ENCODE results near the gene LRRC66.

- TF ChIP-seq, protein P1, sequence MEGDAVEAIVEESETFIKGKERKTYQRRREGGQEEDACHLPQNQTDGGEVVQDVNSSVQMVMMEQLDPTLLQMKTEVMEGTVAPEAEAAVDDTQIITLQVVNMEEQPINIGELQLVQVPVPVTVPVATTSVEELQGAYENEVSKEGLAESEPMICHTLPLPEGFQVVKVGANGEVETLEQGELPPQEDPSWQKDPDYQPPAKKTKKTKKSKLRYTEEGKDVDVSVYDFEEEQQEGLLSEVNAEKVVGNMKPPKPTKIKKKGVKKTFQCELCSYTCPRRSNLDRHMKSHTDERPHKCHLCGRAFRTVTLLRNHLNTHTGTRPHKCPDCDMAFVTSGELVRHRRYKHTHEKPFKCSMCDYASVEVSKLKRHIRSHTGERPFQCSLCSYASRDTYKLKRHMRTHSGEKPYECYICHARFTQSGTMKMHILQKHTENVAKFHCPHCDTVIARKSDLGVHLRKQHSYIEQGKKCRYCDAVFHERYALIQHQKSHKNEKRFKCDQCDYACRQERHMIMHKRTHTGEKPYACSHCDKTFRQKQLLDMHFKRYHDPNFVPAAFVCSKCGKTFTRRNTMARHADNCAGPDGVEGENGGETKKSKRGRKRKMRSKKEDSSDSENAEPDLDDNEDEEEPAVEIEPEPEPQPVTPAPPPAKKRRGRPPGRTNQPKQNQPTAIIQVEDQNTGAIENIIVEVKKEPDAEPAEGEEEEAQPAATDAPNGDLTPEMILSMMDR (IDR thresholded peaks at IDR 0.05), result no peak
- TF ChIP-seq EZH2 (IDR thresholded peaks at IDR 0.05), result no peak
Measured at GRCh38 chr4:52057196-52057595, 37.0 kb upstream of the LRRC66 start.
